CD14-positive monocyte (primary cell): ENCODE data around the gene KCNMB1. TPM values are rescaled to one million over a fixed set of nuclear protein-coding genes. Genes with fewer than 3 reads are reported as not detected.

Experiments
- DNase-seq, 3 donors: peaks; one replicate each; pipeline ENCODE4 v3.0.0-alpha.2; 2011 to 2022
- H2AFZ ChIP-seq: 2 replicates; pipeline ENCODE4 v1.6.0; 2012; ENCODE audit warnings: mild to moderate bottlenecking, low read depth, low read length, inconsistent platforms; ENCODE audit not compliant: insufficient read depth, poor library complexity, severe bottlenecking
- H3K27ac ChIP-seq, 2 donors: 1 replicate in 1 of 2; 2 replicates in 1 of 2; pipeline ENCODE4 v1.5.1; 2012 to 2013; ENCODE audit warnings: low read length in 2 of 2, control low read depth in 1 of 2, inconsistent platforms in 1 of 2, low read depth in 1 of 2, mild to moderate bottlenecking in 1 of 2
- H3K27me3 ChIP-seq, 2 donors: one replicate each; pipeline versions ENCODE4 v1.6.0 to v1.6.1; 2011 to 2013; ENCODE audit warnings: low read length in 2 of 2; ENCODE audit not compliant: control insufficient read depth in 2 of 2, insufficient read depth in 2 of 2
- H3K36me3 ChIP-seq, 2 donors: replicated peaks in 1 of 2; 1 replicate in 1 of 2; 2 replicates in 1 of 2; pipeline versions ENCODE4 v1.5.1 to v1.6.1; 2012 to 2013; ENCODE audit warnings: low read length in 2 of 2, control low read depth in 1 of 2, inconsistent platforms in 1 of 2, mild to moderate bottlenecking in 1 of 2; ENCODE audit not compliant: insufficient read depth in 2 of 2, control insufficient read depth in 1 of 2
- H3K4me1 ChIP-seq, 2 donors: 1 replicate in 1 of 2; 2 replicates in 1 of 2; pipeline versions ENCODE4 v1.5.1 to v1.6.1; 2012 to 2013; ENCODE audit warnings: low read length in 2 of 2, control low read depth in 1 of 2, inconsistent platforms in 1 of 2, mild to moderate bottlenecking in 1 of 2, moderate library complexity in 1 of 2; ENCODE audit not compliant: insufficient read depth in 2 of 2, control insufficient read depth in 1 of 2
- H3K4me2 ChIP-seq: replicated peaks from 2 replicates; pipeline ENCODE3; 2012; ENCODE audit warnings: low read length, moderate library complexity, mild to moderate bottlenecking; ENCODE audit not compliant: poor library complexity, severe bottlenecking; ENCODE audit errors: extremely low read depth
- H3K4me3 ChIP-seq, 3 experiments: fragments of 200-600 bp in 1 of 3; sonication (generic) in 1 of 3; replicated peaks in 1 of 3; 1 replicate in 2 of 3; 2 replicates in 1 of 3; pipeline ENCODE4 v1.5.1; 2011 to 2013; ENCODE audit warnings: low read length in 3 of 3, mild to moderate bottlenecking in 3 of 3, control low read depth in 2 of 3, low read depth in 2 of 3, inconsistent platforms in 1 of 3, moderate library complexity in 1 of 3
- H3K79me2 ChIP-seq: 2 replicates; pipeline ENCODE4 v1.6.0; 2012; ENCODE audit warnings: mild to moderate bottlenecking, control low read depth, inconsistent platforms, low read length, moderate library complexity; ENCODE audit not compliant: insufficient read depth
- H3K9ac ChIP-seq: 2 replicates; pipeline ENCODE4 v1.6.0; 2017; ENCODE audit warnings: low read length, mild to moderate bottlenecking; ENCODE audit not compliant: insufficient read depth, poor library complexity, severe bottlenecking
- H3K9me3 ChIP-seq, 2 donors: replicated peaks in 1 of 2; 1 replicate in 1 of 2; 2 replicates in 1 of 2; pipeline versions ENCODE4 v1.5.1 to v1.6.1; 2012 to 2013; ENCODE audit warnings: low read length in 2 of 2, control low read depth in 1 of 2; ENCODE audit not compliant: control insufficient read depth in 1 of 2, insufficient read depth in 1 of 2
- H4K20me1 ChIP-seq: 2 replicates; pipeline ENCODE4 v1.6.0; 2012; ENCODE audit warnings: mild to moderate bottlenecking, low read length, control low read depth, moderate library complexity; ENCODE audit not compliant: insufficient read depth
- H3K27ac Mint-ChIP-seq, 7 donors: one replicate each; pipeline ENCODE4 v1.8.0; 2020; ENCODE audit warnings: mild to moderate bottlenecking in 7 of 7, mixed read lengths in 7 of 7, moderate library complexity in 6 of 7, inconsistent platforms in 2 of 7
- H3K27me3 Mint-ChIP-seq, 3 donors: one replicate each; pipeline ENCODE4 v1.8.0; 2021 to 2022; ENCODE audit warnings: low read depth in 3 of 3, mild to moderate bottlenecking in 3 of 3, mixed read lengths in 3 of 3, moderate library complexity in 3 of 3, inconsistent platforms in 1 of 3
- H3K36me3 Mint-ChIP-seq, 2 donors: one replicate each; pipeline ENCODE4 v1.8.0; 2020; ENCODE audit warnings: mixed read lengths in 2 of 2, inconsistent platforms in 1 of 2, mild to moderate bottlenecking in 1 of 2
- H3K4me1 Mint-ChIP-seq: one replicate; pipeline ENCODE4 v1.8.0; 2020; ENCODE audit warnings: mild to moderate bottlenecking, mixed read lengths
- H3K4me3 Mint-ChIP-seq, 2 donors: one replicate each; pipeline ENCODE4 v1.8.0; 2020; ENCODE audit warnings: mild to moderate bottlenecking in 2 of 2, mixed read lengths in 2 of 2, moderate library complexity in 1 of 2
- H3K9me3 Mint-ChIP-seq, 7 donors: one replicate each; pipeline ENCODE4 v1.8.0; 2020 to 2022; ENCODE audit warnings: mixed read lengths in 7 of 7, mild to moderate bottlenecking in 6 of 7, moderate library complexity in 6 of 7, inconsistent platforms in 2 of 7
- WGBS: methylation state at CpG from one replicate; pipeline ENCODE4 v1.1.5; 2013; ENCODE audit warnings: missing lambda C conversion rate; ENCODE audit not compliant: insufficient coverage; 5-methylcytosine and 5-hydroxymethylcytosine counted together
- intact Hi-C, 2 donors: fragments of 100-400 bp; cut with micrococcal nuclease; formaldehyde crosslinking; loops; one replicate each; pipeline versions ENCODE4 v1.15.0 to v1.15.1; 2023
- polyA plus RNA-seq, 3 donors: library from polyadenylated mRNA; depleted of rRNA in 1 of 3; unstranded in 2 of 3; stranded (reverse) in 1 of 3; fragments of 300-500 nt in 2 of 3; fragments of >200 nt in 1 of 3; fragmentation: Illumina TruSeq in 2 of 3; gene quantifications; 1 replicate in 2 of 3; 2 replicates in 1 of 3; pipeline ENCODE4 v1.2.3, GENCODE V29; 2012 to 2021
- TF ChIP-seq, protein P1 (sequence below): fragments of 200-600 bp; IDR thresholded peaks from one replicate; pipeline ENCODE4 v1.8.0; 2022; ENCODE audit warnings: antibody characterized with exemption, mild to moderate bottlenecking

Gene KCNMB1
- polyA plus RNA-seq, 3 donors: 0.79 to 20.8 (median 1.2) TPM

DNA sequence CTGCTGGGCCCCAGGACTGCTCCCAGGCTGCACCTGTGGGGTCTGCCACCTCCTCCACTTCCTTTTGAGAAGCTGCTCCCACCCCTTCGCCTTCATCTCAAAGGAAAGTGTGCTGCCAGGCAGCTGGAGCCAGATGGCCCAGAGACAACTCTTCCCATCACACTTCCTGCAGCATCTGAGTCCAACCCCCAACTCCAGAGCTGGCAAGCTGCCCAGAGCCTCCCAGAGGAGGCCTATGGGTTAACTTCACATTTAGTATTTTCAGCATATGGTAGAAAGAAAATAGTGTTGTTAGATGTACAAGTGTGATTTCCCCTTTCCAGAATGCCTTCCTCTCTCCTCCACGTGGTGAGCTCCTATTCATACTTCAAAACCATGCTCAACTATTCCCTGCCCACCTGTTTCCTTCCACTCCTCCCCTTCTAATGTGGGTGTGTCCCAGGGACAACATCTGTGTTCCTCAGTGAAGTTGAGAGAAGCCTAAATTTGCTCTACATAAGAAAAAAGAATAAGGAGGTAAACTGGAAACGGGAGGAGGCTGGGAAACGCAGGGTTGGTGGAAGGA is 38.6 kb upstream of the KCNMB1 start:
- Histone ChIP-seq H3K4me2 (no peak overlapping the region), H3K4me3 (no peak overlapping the region), H3K9me3 (no peaks in the 10 kb centered on the region), H3K79me2 (no peaks in the 10 kb centered on the region), H3K36me3 (no peaks in the 10 kb centered on the region), H4K20me1 (no peaks in the 10 kb centered on the region), H3K9ac (no peak overlapping the region), H3K27ac (no peak overlapping the region), H3K4me1 (no peaks in the 10 kb centered on the region), H3K27me3 (no peaks in the 10 kb centered on the region), H2AFZ (no peak overlapping the region)
- TF ChIP-seq, protein P1, sequence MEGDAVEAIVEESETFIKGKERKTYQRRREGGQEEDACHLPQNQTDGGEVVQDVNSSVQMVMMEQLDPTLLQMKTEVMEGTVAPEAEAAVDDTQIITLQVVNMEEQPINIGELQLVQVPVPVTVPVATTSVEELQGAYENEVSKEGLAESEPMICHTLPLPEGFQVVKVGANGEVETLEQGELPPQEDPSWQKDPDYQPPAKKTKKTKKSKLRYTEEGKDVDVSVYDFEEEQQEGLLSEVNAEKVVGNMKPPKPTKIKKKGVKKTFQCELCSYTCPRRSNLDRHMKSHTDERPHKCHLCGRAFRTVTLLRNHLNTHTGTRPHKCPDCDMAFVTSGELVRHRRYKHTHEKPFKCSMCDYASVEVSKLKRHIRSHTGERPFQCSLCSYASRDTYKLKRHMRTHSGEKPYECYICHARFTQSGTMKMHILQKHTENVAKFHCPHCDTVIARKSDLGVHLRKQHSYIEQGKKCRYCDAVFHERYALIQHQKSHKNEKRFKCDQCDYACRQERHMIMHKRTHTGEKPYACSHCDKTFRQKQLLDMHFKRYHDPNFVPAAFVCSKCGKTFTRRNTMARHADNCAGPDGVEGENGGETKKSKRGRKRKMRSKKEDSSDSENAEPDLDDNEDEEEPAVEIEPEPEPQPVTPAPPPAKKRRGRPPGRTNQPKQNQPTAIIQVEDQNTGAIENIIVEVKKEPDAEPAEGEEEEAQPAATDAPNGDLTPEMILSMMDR: no peak
- Mint-ChIP-seq H3K36me3 (no peaks in the 10 kb centered on the region), H3K27me3 (peaks cover 0 to 7% (median 0%) of the 10 kb centered on the region in 3 donors), H3K27ac (peak overlapping the region in 3 of 7 donors; percentile 25 to 81 (median 37)), H3K4me1 (peaks cover 13% of the 10 kb centered on the region), H3K4me3 (no peak overlapping the region), H3K9me3 (peaks cover 0 to 3% (median 0%) of the 10 kb centered on the region in 7 donors)
- intact Hi-C loops: loop anchor here in 1 of 2 donors (5.0 kb wide), 1 partner anchor 325 kb away; no protein-coding TSS in a partner anchor
- no peak for DNase-seq
- 38% methylated on average over 3 of the region's 4 CpGs for WGBS

DNA sequence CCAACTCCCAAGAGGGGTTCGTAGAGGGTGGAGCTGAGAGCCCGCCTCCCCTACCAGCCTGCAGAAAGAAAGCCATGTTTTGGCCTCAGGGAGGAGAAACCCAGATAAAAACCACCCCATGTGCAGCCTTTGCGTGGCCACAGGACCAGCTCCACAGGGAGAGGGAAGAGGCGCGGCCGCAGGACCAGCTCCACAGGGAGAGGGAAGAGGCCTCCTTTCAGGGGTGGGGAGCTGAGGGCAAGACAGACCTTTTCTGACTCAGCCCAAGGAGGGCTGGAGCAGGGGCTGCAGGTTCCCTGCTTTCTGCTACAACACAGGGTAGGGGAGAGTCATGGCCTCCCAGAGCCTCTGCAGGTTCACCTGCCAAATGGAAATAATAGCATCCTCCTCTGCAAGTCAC is 37.6 kb upstream of the KCNMB1 start:
- H3K4me1 Mint-ChIP-seq: peaks cover 13% of the 10 kb centered on the region
- H3K4me2 ChIP-seq: no peak overlapping the region
- H3K27me3 Mint-ChIP-seq: peaks cover 0 to 6% (median 1%) of the 10 kb centered on the region in 3 donors
- DNase-seq: no peak
- 100% methylated on average over 3 of the region's 6 CpGs for WGBS
- intact Hi-C loops: loop anchor here in 1 of 2 donors (5.0 kb wide), 1 partner anchor 324 kb away; no protein-coding TSS in a partner anchor
- no peak overlapping the region for H3K27ac ChIP-seq
- H3K36me3 ChIP-seq: no peaks in the 10 kb centered on the region
- H3K4me3 Mint-ChIP-seq: no peak overlapping the region
- H3K9ac ChIP-seq: no peak overlapping the region
- H3K4me1 ChIP-seq: no peaks in the 10 kb centered on the region
- peak overlapping the region in 1 of 7 donors; percentile 64 for H3K27ac Mint-ChIP-seq
- no peaks in the 10 kb centered on the region for H3K9me3 Mint-ChIP-seq
- H2AFZ ChIP-seq: no peak overlapping the region
- no peaks in the 10 kb centered on the region for H3K36me3 Mint-ChIP-seq
- H3K4me3 ChIP-seq: no peak overlapping the region
- no peaks in the 10 kb centered on the region for H3K9me3 ChIP-seq
- no peaks in the 10 kb centered on the region for H3K27me3 ChIP-seq
- TF ChIP-seq, protein P1: no peak
- no peaks in the 10 kb centered on the region for H3K79me2 ChIP-seq
- H4K20me1 ChIP-seq: no peaks in the 10 kb centered on the region
